Left lung (tissue), 10 donors: Measurements from ENCODE around the gene KCNC2. TPM values are rescaled to one million over a fixed set of nuclear protein-coding genes. Genes with fewer than 3 reads are reported as not detected.

Source experiments
- ATAC-seq: fragments of 200-7000 bp; cut with Tn5 transposase; one replicate; pipeline ENCODE4 v1.9.1; 2020; ENCODE audit warnings: moderate library complexity
- DNase-seq, 4 donors: peaks; one replicate each; pipeline ENCODE4 v3.0.0-alpha.2; 2013 to 2020
- H3K27ac ChIP-seq, 2 donors: fragments of 200-600 bp; sonication (generic) in 1 of 2; one replicate each; pipeline versions ENCODE4 v1.5.0 to v1.8.0; 2020 to 2021
- H3K27me3 ChIP-seq, 2 donors: fragments of 200-600 bp; sonication (generic) in 1 of 2; one replicate each; pipeline versions ENCODE4 v1.5.0 to v1.8.0; 2020 to 2021
- H3K36me3 ChIP-seq, 2 donors: fragments of 200-600 bp; sonication (generic) in 1 of 2; one replicate each; pipeline versions ENCODE4 v1.5.0 to v1.8.0; 2020 to 2021
- H3K4me1 ChIP-seq, 2 donors: fragments of 200-600 bp; one replicate each; pipeline ENCODE4 v1.8.0; 2021
- H3K4me3 ChIP-seq, 2 donors: fragments of 200-600 bp; sonication (generic) in 1 of 2; one replicate each; pipeline versions ENCODE4 v1.5.0 to v1.8.0; 2020 to 2021; ENCODE audit warnings: mild to moderate bottlenecking in 1 of 2
- H3K9me3 ChIP-seq, 2 donors: fragments of 200-600 bp; sonication (generic) in 1 of 2; one replicate each; pipeline versions ENCODE4 v1.5.0 to v1.8.0; 2020 to 2021
- intact Hi-C, 2 donors: fragments of 100-400 bp; cut with DNase I; formaldehyde crosslinking; loops; one replicate each; pipeline versions ENCODE4 v1.11.2 to v1.14.2; 2022
- polyA plus RNA-seq, 6 donors: library from polyadenylated mRNA; unstranded; fragments of 120-200 nt; gene quantifications; one replicate each; pipeline ENCODE4 v1.2.1, GENCODE V29; 2013; ENCODE audit not compliant: insufficient read length in 6 of 6
- total RNA-seq, 2 donors: library from RNA; stranded (reverse); fragmentation: NEBNext Ultra II Directional; extraction: Animal tissue kit (Norgen Biotek cat#: 25700); gene quantifications; one replicate each; pipeline ENCODE4 v1.2.1, GENCODE V29; 2021
- TF ChIP-seq, protein P1 (sequence below), 2 donors: fragments of 200-600 bp; sonication (generic) in 1 of 2; IDR thresholded peaks; one replicate each; pipeline versions ENCODE4 v1.5.0 to v1.8.0; 2021; ENCODE audit warnings: antibody characterized with exemption in 2 of 2
- donor health status: DM: no; HTN: yes; CAD: no.
- donor health status: DM: no; HTN: no; CAD: no.

KCNC2 gene
- total and polyA plus RNA-seq, 8 donors, result 0.10 to 0.42 (median 0.24) TPM; not detected in 5

- intact Hi-C loops, result no loop called here
- H3K4me1 ChIP-seq, result no peaks in the 10 kb centered on the region
- H3K9me3 ChIP-seq, result peaks cover 0 to 84% of the 10 kb centered on the region in 2 donors
- no peaks in the 10 kb centered on the region for H3K27me3 ChIP-seq
- TF ChIP-seq, protein P1, sequence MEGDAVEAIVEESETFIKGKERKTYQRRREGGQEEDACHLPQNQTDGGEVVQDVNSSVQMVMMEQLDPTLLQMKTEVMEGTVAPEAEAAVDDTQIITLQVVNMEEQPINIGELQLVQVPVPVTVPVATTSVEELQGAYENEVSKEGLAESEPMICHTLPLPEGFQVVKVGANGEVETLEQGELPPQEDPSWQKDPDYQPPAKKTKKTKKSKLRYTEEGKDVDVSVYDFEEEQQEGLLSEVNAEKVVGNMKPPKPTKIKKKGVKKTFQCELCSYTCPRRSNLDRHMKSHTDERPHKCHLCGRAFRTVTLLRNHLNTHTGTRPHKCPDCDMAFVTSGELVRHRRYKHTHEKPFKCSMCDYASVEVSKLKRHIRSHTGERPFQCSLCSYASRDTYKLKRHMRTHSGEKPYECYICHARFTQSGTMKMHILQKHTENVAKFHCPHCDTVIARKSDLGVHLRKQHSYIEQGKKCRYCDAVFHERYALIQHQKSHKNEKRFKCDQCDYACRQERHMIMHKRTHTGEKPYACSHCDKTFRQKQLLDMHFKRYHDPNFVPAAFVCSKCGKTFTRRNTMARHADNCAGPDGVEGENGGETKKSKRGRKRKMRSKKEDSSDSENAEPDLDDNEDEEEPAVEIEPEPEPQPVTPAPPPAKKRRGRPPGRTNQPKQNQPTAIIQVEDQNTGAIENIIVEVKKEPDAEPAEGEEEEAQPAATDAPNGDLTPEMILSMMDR (IDR thresholded peaks at IDR 0.05), result no peak
- H3K27ac ChIP-seq, result no peak overlapping the region
- no peak for ATAC-seq
- H3K36me3 ChIP-seq, result no peaks in the 10 kb centered on the region
- DNase-seq, result no peak
- H3K4me3 ChIP-seq, result no peak overlapping the region
Measured at GRCh38 chr12:75020068-75020557, 189.5 kb downstream of the KCNC2 start.

DNA sequence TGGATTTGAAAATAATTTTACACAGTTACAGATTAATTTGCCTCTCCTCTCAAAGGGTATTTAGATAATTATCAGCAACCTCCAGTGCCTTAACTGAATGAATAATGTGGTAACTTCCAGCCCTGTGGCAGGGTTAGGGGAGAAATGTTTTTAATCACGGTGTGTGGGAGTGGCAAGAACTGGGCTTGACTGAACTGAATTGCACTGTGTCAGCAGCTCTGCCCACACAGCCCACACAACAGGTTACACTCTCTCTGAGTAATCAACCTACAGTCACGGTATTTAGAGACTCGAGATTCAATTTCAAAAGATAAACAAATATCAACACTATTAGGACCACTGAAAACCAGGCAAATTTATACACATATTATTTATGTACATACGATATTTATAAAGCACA, 198.5 kb downstream of the KCNC2 start:
- no peak for DNase-seq
- Histone ChIP-seq H3K9me3 (peaks cover 0 to 17% of the 10 kb centered on the region in 2 donors), H3K27me3 (no peaks in the 10 kb centered on the region), H3K4me3 (no peak overlapping the region), H3K36me3 (no peaks in the 10 kb centered on the region), H3K4me1 (no peaks in the 10 kb centered on the region), H3K27ac (no peak overlapping the region)
- no peak for ATAC-seq
- TF ChIP-seq, protein P1 (IDR thresholded peaks at IDR 0.05), result no peak
- intact Hi-C loops, result no loop called here

- H3K9me3 ChIP-seq, result peaks cover 0 to 6% of the 10 kb centered on the region in 2 donors
- DNase-seq, result no peak
- TF ChIP-seq, protein P1 (IDR thresholded peaks at IDR 0.05), result no peak
- H3K27me3 ChIP-seq, result no peaks in the 10 kb centered on the region
- intact Hi-C loops, result no loop called here
- H3K4me1 ChIP-seq, result no peaks in the 10 kb centered on the region
- no peak overlapping the region for H3K27ac ChIP-seq
- H3K4me3 ChIP-seq, result no peak overlapping the region
- no peaks in the 10 kb centered on the region for H3K36me3 ChIP-seq
- no peak for ATAC-seq
Measured at GRCh38 chr12:75007133-75007532, 202.5 kb downstream of the KCNC2 start.

DNA sequence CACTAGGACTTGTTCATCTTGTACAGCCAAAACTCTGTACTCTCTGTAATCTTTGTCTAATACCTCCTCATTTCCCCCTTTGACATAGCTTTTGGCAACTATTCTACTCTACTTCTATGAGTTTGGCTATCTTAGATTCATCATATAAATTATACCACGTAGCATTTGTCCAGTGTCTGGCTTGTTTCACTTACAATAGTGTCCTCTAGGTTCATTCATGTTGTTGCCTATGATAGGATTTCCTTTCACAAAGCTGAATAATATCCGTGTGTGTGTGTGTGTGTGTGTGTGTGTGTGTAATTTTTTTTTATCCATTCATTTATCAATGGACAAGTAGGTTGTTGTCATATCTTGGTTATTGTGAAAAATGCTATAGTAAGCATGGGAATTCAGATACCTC, 209.5 kb downstream of the KCNC2 start:
- Histone ChIP-seq H3K36me3 (no peaks in the 10 kb centered on the region), H3K4me1 (no peaks in the 10 kb centered on the region), H3K27me3 (no peaks in the 10 kb centered on the region), H3K4me3 (no peak overlapping the region), H3K27ac (no peak overlapping the region), H3K9me3 (peaks cover 0 to 3% of the 10 kb centered on the region in 2 donors)
- DNase-seq (no peak), ATAC-seq (no peak)
- intact Hi-C loops, result no loop called here
- TF ChIP-seq, protein P1 (IDR thresholded peaks at IDR 0.05), result no peak

DNA sequence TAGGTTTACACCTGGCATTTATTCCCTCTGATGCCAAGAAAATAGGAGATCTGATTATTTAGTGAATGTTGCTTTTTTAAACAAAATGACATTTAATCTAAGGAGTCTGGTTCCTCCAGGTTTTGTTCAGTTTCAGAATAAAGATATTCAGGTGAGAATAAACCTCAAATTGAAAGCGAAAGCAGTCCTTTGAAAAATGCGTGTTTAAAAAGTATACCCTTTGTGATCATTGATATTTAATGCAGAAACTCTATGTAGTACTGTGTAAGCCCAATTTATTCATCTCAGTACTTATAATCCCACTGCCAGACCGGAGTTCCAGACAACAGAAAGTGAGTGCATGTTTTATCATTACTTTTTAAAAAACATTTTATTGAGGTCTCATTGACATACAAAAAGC, 210.2 kb downstream of the KCNC2 start:
- DNase-seq (no peak), ATAC-seq (no peak)
- Histone ChIP-seq H3K4me3 (no peak overlapping the region), H3K9me3 (peaks cover 0 to 3% of the 10 kb centered on the region in 2 donors), H3K27ac (no peak overlapping the region), H3K27me3 (no peaks in the 10 kb centered on the region), H3K4me1 (no peaks in the 10 kb centered on the region), H3K36me3 (no peaks in the 10 kb centered on the region)
- intact Hi-C loops, result no loop called here
- TF ChIP-seq, protein P1 (IDR thresholded peaks at IDR 0.05), result no peak

Other genes starting within 250 kb of the KCNC2 start
- 1 to 10 TPM; 7.2 to 9.8 TPM for gene CAPS2, start 120.5 kb upstream of the KCNC2 start, total RNA-seq
- 1 to 10 TPM; 5.2 to 9.6 (median 8.2) TPM for gene CAPS2, start 120.5 kb upstream of the KCNC2 start, polyA plus RNA-seq
- not detected for gene GLIPR1L1, start 124.8 kb upstream of the KCNC2 start, total RNA-seq
- 1 to 10 TPM in 1 of 6 donors, under 1 TPM in 4, not detected in 1; 0.21 to 1.1 (median 0.75) TPM for gene GLIPR1L1, start 124.8 kb upstream of the KCNC2 start, polyA plus RNA-seq
- 1 to 10 TPM in 1 of 2 donors, under 1 TPM in 1; 0.52 to 1.2 TPM for gene GLIPR1L2, start 181.2 kb upstream of the KCNC2 start, total RNA-seq
- 1 to 10 TPM in 5 of 6 donors, under 1 TPM in 1; 0.98 to 3.0 (median 2.3) TPM for gene GLIPR1L2, start 181.2 kb upstream of the KCNC2 start, polyA plus RNA-seq